ENCODE measurements around the gene ASZ1.
"Not testable (repeated sequence)": the region's sequence is repeated elsewhere in the genome, so short reads cannot be mapped to it uniquely, and the experiment has no call there.

The ASZ1 gene

GRCh38 chr7:117444646-117445045, 17.4 kb upstream of the ASZ1 start:
- TF ChIP-seq MYC (IDR thresholded peaks at IDR 0.05; ENCODE audit: low read depth, low read length) (no peak), MAX (IDR thresholded peaks at IDR 0.05; ENCODE audit: low read depth, low read length) (no peak), POLR2A (IDR thresholded peaks at IDR 0.05; ENCODE audit: extremely low read depth, insufficient read length) (no peak), CTCF (IDR thresholded peaks at IDR 0.05; ENCODE audit: low read depth, low read length) (no peak)
- no peak overlapping the region for H3K4me3 ChIP-seq (ENCODE audit: low read depth, low read length)
- DNase-seq (ENCODE audit: low read depth): no peak

DNA sequence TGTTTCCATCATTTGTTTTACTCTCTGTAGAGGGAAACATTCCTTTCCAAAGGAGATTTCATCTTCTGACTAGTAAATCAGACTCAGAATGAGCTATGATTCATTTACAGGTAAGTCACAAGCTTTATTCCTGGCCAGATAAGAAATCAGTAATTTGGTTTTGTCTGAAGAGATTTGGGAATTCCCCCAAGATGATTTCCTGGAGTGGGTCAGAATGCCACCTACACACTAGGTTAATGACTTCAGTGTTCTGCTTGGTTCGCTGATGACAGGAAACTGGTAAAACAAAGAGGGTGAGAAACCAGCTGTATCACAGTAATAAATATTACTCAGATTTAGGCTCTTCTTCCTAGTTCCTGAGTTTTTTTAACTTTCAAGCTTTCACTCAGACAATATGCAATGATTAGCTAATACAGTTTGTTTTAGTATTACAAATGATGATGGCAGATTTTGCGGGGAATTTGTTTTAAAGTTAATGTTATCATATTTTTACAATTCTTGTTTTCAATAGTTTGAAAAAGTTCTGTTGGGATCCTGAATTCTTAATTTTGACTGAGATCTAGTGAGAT, 8.3 kb upstream of the ASZ1 start:
- no peak for TF ChIP-seq MAX (IDR thresholded peaks at IDR 0.05; ENCODE audit: low read depth, low read length)
- TF ChIP-seq MYC (IDR thresholded peaks at IDR 0.05; ENCODE audit: low read depth, low read length): no peak
- no peak for TF ChIP-seq POLR2A (IDR thresholded peaks at IDR 0.05; ENCODE audit: extremely low read depth, insufficient read length)
- no peak for TF ChIP-seq CTCF (IDR thresholded peaks at IDR 0.05; ENCODE audit: low read depth, low read length)
- H3K4me3 ChIP-seq (ENCODE audit: low read depth, low read length): no peak overlapping the region
- DNase-seq (ENCODE audit: low read depth): no peak

- H3K4me3 ChIP-seq (ENCODE audit: low read depth, low read length): no peak overlapping the region
- TF ChIP-seq CTCF (IDR thresholded peaks at IDR 0.05; ENCODE audit: low read depth, low read length): no peak
- TF ChIP-seq MYC (IDR thresholded peaks at IDR 0.05; ENCODE audit: low read depth, low read length): no peak
- TF ChIP-seq POLR2A (IDR thresholded peaks at IDR 0.05; ENCODE audit: extremely low read depth, insufficient read length): no peak
- DNase-seq (ENCODE audit: low read depth): no peak
These were observed 3.0 kb downstream of the ASZ1 start for GRCh38 chr7:117424090-117424829.

- DNase-seq (ENCODE audit: low read depth); H3K4me3 ChIP-seq (ENCODE audit: low read depth, low read length): not testable (repeated sequence)
These were observed 12.7 kb downstream of the ASZ1 start for GRCh38 chr7:117414591-117414990.

DNA sequence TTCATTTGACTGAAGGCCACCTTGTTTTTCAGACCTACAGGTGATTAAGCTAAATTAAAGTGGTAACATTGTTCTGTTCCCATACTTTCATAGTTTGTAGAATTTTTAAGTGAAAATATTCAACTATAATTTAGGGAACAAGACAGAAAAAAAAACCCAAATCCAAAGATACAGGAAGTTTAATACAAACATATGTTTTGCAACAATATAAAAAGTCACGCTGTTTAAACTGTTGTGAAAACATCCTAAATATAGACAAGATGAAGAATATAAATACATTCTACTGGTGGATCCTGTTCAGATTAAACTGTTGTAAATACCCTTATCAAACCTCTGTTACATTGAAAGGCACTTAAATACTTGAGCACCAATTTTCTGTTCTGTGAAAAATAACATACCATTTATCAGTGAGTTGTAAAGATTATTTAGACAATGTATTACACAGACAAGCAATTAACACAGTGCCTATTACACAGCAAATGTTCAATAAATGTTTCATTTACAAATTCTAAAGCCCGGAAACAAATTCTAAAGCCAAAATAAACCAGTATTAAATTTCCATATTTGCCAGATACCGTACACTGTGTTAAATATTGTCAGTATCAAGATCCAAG, 14.2 kb downstream of the ASZ1 start:
- TF ChIP-seq CTCF (IDR thresholded peaks at IDR 0.05; ENCODE audit: low read depth, low read length): no peak
- no peak for TF ChIP-seq MAX (IDR thresholded peaks at IDR 0.05; ENCODE audit: low read depth, low read length)
- no peak for TF ChIP-seq MYC (IDR thresholded peaks at IDR 0.05; ENCODE audit: low read depth, low read length)
- no peak for TF ChIP-seq POLR2A (IDR thresholded peaks at IDR 0.05; ENCODE audit: extremely low read depth, insufficient read length)
- no peak for DNase-seq (ENCODE audit: low read depth)
- H3K4me3 ChIP-seq (ENCODE audit: low read depth, low read length): no peak overlapping the region

DNA sequence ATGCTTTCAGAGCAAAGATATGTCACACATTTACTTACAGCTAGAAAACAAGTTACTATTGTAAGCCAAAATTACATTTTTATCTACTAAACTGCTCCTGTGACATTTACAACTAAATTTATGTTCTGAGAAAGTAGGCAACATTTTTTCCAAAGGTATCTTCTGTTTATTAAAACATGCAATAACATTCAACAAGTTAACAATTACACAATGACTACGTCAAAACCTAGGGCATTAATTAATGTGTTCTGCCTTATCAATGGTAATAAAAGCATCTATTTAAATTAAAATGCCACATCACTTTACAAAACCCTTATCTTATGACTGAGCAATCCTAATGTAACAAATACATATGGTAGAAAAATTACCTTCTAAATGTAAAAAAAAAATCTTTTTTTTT, 14.9 kb downstream of the ASZ1 start:
- no peak overlapping the region for H3K4me3 ChIP-seq (ENCODE audit: low read depth, low read length)
- no peak for TF ChIP-seq MAX (IDR thresholded peaks at IDR 0.05; ENCODE audit: low read depth, low read length)
- no peak for TF ChIP-seq CTCF (IDR thresholded peaks at IDR 0.05; ENCODE audit: low read depth, low read length)
- TF ChIP-seq POLR2A (IDR thresholded peaks at IDR 0.05; ENCODE audit: extremely low read depth, insufficient read length): no peak
- TF ChIP-seq MYC (IDR thresholded peaks at IDR 0.05; ENCODE audit: low read depth, low read length): no peak
- no peak for DNase-seq (ENCODE audit: low read depth)

Measured in NB4 (cell line).